ENCODE results near the gene NAALADL2. TPM values are rescaled to one million over a fixed set of nuclear protein-coding genes. Genes with fewer than 3 reads are reported as not detected.

The NAALADL2 gene
- not detected for total RNA-seq

GRCh38 chr3:174859114-174859735 lies at the start of gene NAALADL2:
TSS of gene NAALADL2 (plus strand) at chr3:174859334.
- Mint-ChIP-seq H3K27me3 (no peaks in the 10 kb centered on the region), H3K4me3 (no peak within 1 kb of the TSS), H3K4me1 (no peaks in the 10 kb centered on the region), H3K36me3 (no peaks in the 10 kb centered on the region), H3K27ac (no peak within 1 kb of the TSS), H3K9me3 (ENCODE audit: low read depth) (peaks cover 6% of the 10 kb centered on the region)
- CTCF ChIA-PET, result no interaction called here
- no peak for ATAC-seq
- DNase-seq, result no peak

GRCh38 chr3:174810254-174810653 lies 48.9 kb upstream of the NAALADL2 start:
- CTCF ChIA-PET, result interaction anchor here (0.7 kb wide), 1 partner anchor 9 kb away, joined by 3 read pairs; no protein-coding TSS in a partner anchor
- no peaks in the 10 kb centered on the region for H3K4me1 Mint-ChIP-seq
- no peak overlapping the region for H3K27ac Mint-ChIP-seq
- no peaks in the 10 kb centered on the region for H3K27me3 Mint-ChIP-seq
- no peak for ATAC-seq
- H3K36me3 Mint-ChIP-seq, result no peaks in the 10 kb centered on the region
- H3K9me3 Mint-ChIP-seq (ENCODE audit: low read depth), result peaks cover 2% of the 10 kb centered on the region
- DNase-seq, result no peak
- no peak overlapping the region for H3K4me3 Mint-ChIP-seq

GRCh38 chr3:174812172-174812862 lies 46.8 kb upstream of the NAALADL2 start:
- ATAC-seq, result no peak
- no peak overlapping the region for H3K27ac Mint-ChIP-seq
- H3K4me1 Mint-ChIP-seq, result no peaks in the 10 kb centered on the region
- H3K36me3 Mint-ChIP-seq, result no peaks in the 10 kb centered on the region
- CTCF ChIA-PET, result no interaction called here
- peaks cover 2% of the 10 kb centered on the region for H3K9me3 Mint-ChIP-seq (ENCODE audit: low read depth)
- H3K4me3 Mint-ChIP-seq, result no peak overlapping the region
- no peaks in the 10 kb centered on the region for H3K27me3 Mint-ChIP-seq
- DNase-seq, result no peak

- CTCF ChIA-PET, result no interaction called here
- ATAC-seq (no peak), DNase-seq (no peak)
- no peaks in the 10 kb centered on the region for H3K27me3 Mint-ChIP-seq
- no peaks in the 10 kb centered on the region for H3K36me3 Mint-ChIP-seq
- no peaks in the 10 kb centered on the region for H3K4me1 Mint-ChIP-seq
- H3K9me3 Mint-ChIP-seq (ENCODE audit: low read depth), result peaks cover 5% of the 10 kb centered on the region
- no peak overlapping the region for H3K4me3 Mint-ChIP-seq
- no peak overlapping the region for H3K27ac Mint-ChIP-seq
These were observed 43.4 kb upstream of the NAALADL2 start for GRCh38 chr3:174815750-174816149.

GRCh38 chr3:174820885-174821284 lies 38.2 kb upstream of the NAALADL2 start:
- Mint-ChIP-seq H3K27ac (no peak overlapping the region), H3K36me3 (no peaks in the 10 kb centered on the region), H3K27me3 (no peaks in the 10 kb centered on the region), H3K4me1 (no peaks in the 10 kb centered on the region), H3K4me3 (no peak overlapping the region), H3K9me3 (ENCODE audit: low read depth) (peaks cover 3% of the 10 kb centered on the region)
- DNase-seq (no peak), ATAC-seq (no peak)
- CTCF ChIA-PET, result no interaction called here

- no peak overlapping the region for H3K4me3 Mint-ChIP-seq
- no peak for DNase-seq
- H3K27ac Mint-ChIP-seq, result no peak overlapping the region
- no peaks in the 10 kb centered on the region for H3K4me1 Mint-ChIP-seq
- no peaks in the 10 kb centered on the region for H3K27me3 Mint-ChIP-seq
- ATAC-seq, result no peak
- CTCF ChIA-PET, result no interaction called here
- H3K9me3 Mint-ChIP-seq (ENCODE audit: low read depth), result peaks cover 6% of the 10 kb centered on the region
- no peaks in the 10 kb centered on the region for H3K36me3 Mint-ChIP-seq
These were observed 37.7 kb upstream of the NAALADL2 start for GRCh38 chr3:174821477-174821876.

- Mint-ChIP-seq H3K4me3 (no peak overlapping the region), H3K36me3 (no peaks in the 10 kb centered on the region), H3K27me3 (no peaks in the 10 kb centered on the region), H3K4me1 (no peaks in the 10 kb centered on the region), H3K9me3 (ENCODE audit: low read depth) (peaks cover 10% of the 10 kb centered on the region), H3K27ac (no peak overlapping the region)
- ATAC-seq, result no peak
- CTCF ChIA-PET, result no interaction called here
- DNase-seq, result no peak
These were observed 36.8 kb upstream of the NAALADL2 start for GRCh38 chr3:174822320-174822719.

- Mint-ChIP-seq H3K27me3 (no peaks in the 10 kb centered on the region), H3K9me3 (ENCODE audit: low read depth) (peaks cover 10% of the 10 kb centered on the region), H3K27ac (no peak overlapping the region), H3K4me1 (no peaks in the 10 kb centered on the region), H3K36me3 (no peaks in the 10 kb centered on the region), H3K4me3 (no peak overlapping the region)
- no peak for DNase-seq
- CTCF ChIA-PET, result no interaction called here
- ATAC-seq, result no peak
These were observed 33.1 kb upstream of the NAALADL2 start for GRCh38 chr3:174826069-174826468.

- Mint-ChIP-seq H3K27me3 (no peaks in the 10 kb centered on the region), H3K36me3 (no peaks in the 10 kb centered on the region), H3K9me3 (ENCODE audit: low read depth) (no peaks in the 10 kb centered on the region), H3K27ac (no peak overlapping the region), H3K4me1 (no peaks in the 10 kb centered on the region), H3K4me3 (no peak overlapping the region)
- ATAC-seq, result no peak
- DNase-seq, result no peak
- CTCF ChIA-PET, result no interaction called here
These were observed 14.4 kb upstream of the NAALADL2 start for GRCh38 chr3:174844746-174845145.

GRCh38 chr3:174846055-174846454 lies 13.1 kb upstream of the NAALADL2 start:
- H3K36me3 Mint-ChIP-seq, result no peaks in the 10 kb centered on the region
- CTCF ChIA-PET, result no interaction called here

GRCh38 chr3:174854987-174855386 lies 4.1 kb upstream of the NAALADL2 start:
- H3K27me3 Mint-ChIP-seq, result no peaks in the 10 kb centered on the region
- DNase-seq, result no peak
- no peak for ATAC-seq
- no peaks in the 10 kb centered on the region for H3K4me1 Mint-ChIP-seq
- H3K36me3 Mint-ChIP-seq, result no peaks in the 10 kb centered on the region
- no peak overlapping the region for H3K27ac Mint-ChIP-seq
- peaks cover 5% of the 10 kb centered on the region for H3K9me3 Mint-ChIP-seq (ENCODE audit: low read depth)
- no peak overlapping the region for H3K4me3 Mint-ChIP-seq
- CTCF ChIA-PET, result no interaction called here

More at GRCh38 chr3:174846055-174846454, 13.1 kb upstream of the NAALADL2 start:
- Mint-ChIP-seq H3K4me3 (no peak overlapping the region), H3K4me1 (no peaks in the 10 kb centered on the region), H3K27ac (no peak overlapping the region), H3K9me3 (ENCODE audit: low read depth) (no peaks in the 10 kb centered on the region), H3K27me3 (no peaks in the 10 kb centered on the region)
- no peak for DNase-seq
- ATAC-seq, result no peak

GRCh38 chr3:174857301-174857700 lies 1.8 kb upstream of the NAALADL2 start:
- no peak overlapping the region for H3K27ac Mint-ChIP-seq
- peaks cover 7% of the 10 kb centered on the region for H3K9me3 Mint-ChIP-seq (ENCODE audit: low read depth)
- no peak overlapping the region for H3K4me3 Mint-ChIP-seq

GRCh38 chr3:174858353-174858752 lies 781 bp upstream of the NAALADL2 start:
- H3K4me1 Mint-ChIP-seq, result no peaks in the 10 kb centered on the region
- no peak overlapping the region for H3K4me3 Mint-ChIP-seq
- DNase-seq (no peak), ATAC-seq (no peak)
- peaks cover 7% of the 10 kb centered on the region for H3K9me3 Mint-ChIP-seq (ENCODE audit: low read depth)
- no peaks in the 10 kb centered on the region for H3K36me3 Mint-ChIP-seq
- H3K27ac Mint-ChIP-seq, result no peak overlapping the region
- H3K27me3 Mint-ChIP-seq, result no peaks in the 10 kb centered on the region
- CTCF ChIA-PET, result no interaction called here

More at GRCh38 chr3:174857301-174857700, 1.8 kb upstream of the NAALADL2 start:
- CTCF ChIA-PET, result no interaction called here
- H3K27me3 Mint-ChIP-seq, result no peaks in the 10 kb centered on the region
- DNase-seq (no peak), ATAC-seq (no peak)
- no peaks in the 10 kb centered on the region for H3K4me1 Mint-ChIP-seq
- no peaks in the 10 kb centered on the region for H3K36me3 Mint-ChIP-seq

GRCh38 chr3:174859756-174860155 lies 622 bp downstream of the NAALADL2 start:
- CTCF ChIA-PET, result no interaction called here
- no peaks in the 10 kb centered on the region for H3K27me3 Mint-ChIP-seq
- H3K27ac Mint-ChIP-seq, result no peak overlapping the region
- DNase-seq, result no peak
- no peak for ATAC-seq
- H3K9me3 Mint-ChIP-seq (ENCODE audit: low read depth), result peaks cover 5% of the 10 kb centered on the region
- H3K4me1 Mint-ChIP-seq, result no peaks in the 10 kb centered on the region
- H3K36me3 Mint-ChIP-seq, result no peaks in the 10 kb centered on the region
- H3K4me3 Mint-ChIP-seq, result no peak overlapping the region
